ENCODE measurements around the gene SEMA6C.

SEMA6C gene

GRCh38 chr1:151157067-151157531 lies 10.7 kb upstream of the SEMA6C start:
- DNase-seq, result peak; percentile 43

GRCh38 chr1:151156515-151156819 lies 10.0 kb upstream of the SEMA6C start, which contains the start of gene TNFAIP8L2:
TSS of gene TNFAIP8L2 (plus strand) at chr1:151156649. CDS start at chr1:151158698, 2,049 bp downstream.
- peak; percentile 70 for DNase-seq

- no peak for DNase-seq
Observed at GRCh38 chr1:151147665-151148064, 1.2 kb upstream of the SEMA6C start.

GRCh38 chr1:151147132-151147503 lies 687 bp upstream of the SEMA6C start:
- no peak for DNase-seq

GRCh38 chr1:151146072-151146411 lies 389 bp downstream of the SEMA6C start:
- no peak for DNase-seq

- no peak for DNase-seq
Observed at GRCh38 chr1:151145304-151146071, 943 bp downstream of the SEMA6C start.

GRCh38 chr1:151144474-151145303 lies 1.7 kb downstream of the SEMA6C start:
- no peak for DNase-seq

GRCh38 chr1:151143986-151144385 lies 2.4 kb downstream of the SEMA6C start:
- DNase-seq, result no peak

- no peak for DNase-seq
Observed at GRCh38 chr1:151143057-151143435, 3.4 kb downstream of the SEMA6C start.

- no peak for DNase-seq
Observed at GRCh38 chr1:151142411-151143056, 3.9 kb downstream of the SEMA6C start.

- DNase-seq, result no peak
Observed at GRCh38 chr1:151137789-151138188, 8.6 kb downstream of the SEMA6C start.

GRCh38 chr1:151135433-151136385 lies 10.7 kb downstream of the SEMA6C start:
- no peak for DNase-seq

- DNase-seq, result no peak
Observed at GRCh38 chr1:151134991-151135390, 11.4 kb downstream of the SEMA6C start.

GRCh38 chr1:151134396-151134795 lies 12.0 kb downstream of the SEMA6C start:
- DNase-seq, result no peak

GRCh38 chr1:151133018-151133806 lies 13.2 kb downstream of the SEMA6C start:
- no peak for DNase-seq

- no peak for DNase-seq
Observed at GRCh38 chr1:151132335-151133017, 14.0 kb downstream of the SEMA6C start.

- no peak for DNase-seq
Observed at GRCh38 chr1:151131701-151132334, 14.6 kb downstream of the SEMA6C start.

GRCh38 chr1:151130987-151131586 lies 15.3 kb downstream of the SEMA6C start:
- DNase-seq, result peak; percentile 70

- DNase-seq, result no peak
Observed at GRCh38 chr1:151128800-151129199, 17.6 kb downstream of the SEMA6C start.

GRCh38 chr1:151124763-151125403 lies 21.5 kb downstream of the SEMA6C start:
- DNase-seq, result no peak

Measured in activated CD4-positive, alpha-beta T cell treated with anti-CD3 and anti-CD28 coated beads, Interleukin-2, amount 50 U/mL, for 1 hour (primary cell).